SK-N-SH (cell line): Measurements from ENCODE around the gene HAGHL. TPM values are rescaled to one million over a fixed set of nuclear protein-coding genes. Genes with fewer than 3 reads are reported as not detected.
"Not testable (repeated sequence)": the region's sequence is repeated elsewhere in the genome, so short reads cannot be mapped to it uniquely, and the experiment has no call there.

Source experiments
- CTCF ChIA-PET: fragments of 300-600, 350-600 bp; formaldehyde crosslinking; extraction: SDS; loops from one replicate; lab custom pipeline; 2021; lab: Yijun Ruan, JAX
- POLR2A ChIA-PET: fragments of 350-600 bp; sonication (Branson Sonifier 250); formaldehyde crosslinking; extraction: SDS; loops from one replicate; lab custom pipeline; 2020; ENCODE audit warnings: antibody characterized with exemption, inconsistent platforms; lab: Yijun Ruan, JAX
- DNase-seq: peaks from one replicate; pipeline ENCODE4 v3.0.0; 2012
- H2AFZ ChIP-seq: fragments of 200-600 bp; sonication (generic); 2 replicates; pipeline ENCODE4 v1.8.1; 2016; ENCODE audit warnings: antibody characterized with exemption, mild to moderate bottlenecking, low read depth
- H3F3A ChIP-seq: fragments of 200-600 bp; sonication (generic); replicated peaks from 2 replicates; pipeline ENCODE3; 2016; ENCODE audit warnings: antibody characterized with exemption, mild to moderate bottlenecking; ENCODE audit not compliant: insufficient read depth
- H3K27ac ChIP-seq, 2 experiments: fragments of 200-500 bp in 1 of 2; fragments of 200-600 bp in 1 of 2; sonication (Bioruptor generic) in 1 of 2; sonication (generic), shearing (Covaris generic) in 1 of 2; 2 replicates each; pipeline versions ENCODE4 v1.5.1 to v1.6.1; 2014 to 2016; ENCODE audit warnings: low read depth in 2 of 2, inconsistent platforms in 1 of 2, low read length in 1 of 2, mild to moderate bottlenecking in 1 of 2, mixed read lengths in 1 of 2
- H3K27me3 ChIP-seq: fragments of 200-600 bp; sonication (generic), shearing (Covaris generic); 2 replicates; pipeline ENCODE4 v1.6.1; 2016; ENCODE audit warnings: mixed run types; ENCODE audit not compliant: insufficient read depth
- H3K36me3 ChIP-seq, 2 experiments: fragments of 200-500 bp in 1 of 2; fragments of 200-600 bp in 1 of 2; sonication (Bioruptor generic) in 1 of 2; sonication (generic) in 1 of 2; replicated peaks in 1 of 2; 2 replicates each; pipeline versions ENCODE3 to v1.5.1; 2014 to 2016; ENCODE audit warnings: low read length in 1 of 2, mild to moderate bottlenecking in 1 of 2; ENCODE audit not compliant: insufficient read depth in 2 of 2, control insufficient read depth in 1 of 2
- H3K4me1 ChIP-seq, 2 experiments: fragments of 200-500 bp in 1 of 2; fragments of 200-600 bp in 1 of 2; sonication (Bioruptor generic) in 1 of 2; sonication (generic), shearing (Covaris generic) in 1 of 2; 2 replicates each; pipeline versions ENCODE4 v1.5.1 to v1.6.1; 2014 to 2016; ENCODE audit warnings: low read depth in 1 of 2, low read length in 1 of 2, mixed run types in 1 of 2; ENCODE audit not compliant: insufficient read depth in 2 of 2, control insufficient read depth in 1 of 2
- H3K4me2 ChIP-seq: fragments of 200-600 bp; sonication (generic), shearing (Covaris generic); 2 replicates; pipeline ENCODE4 v1.6.1; 2017; ENCODE audit warnings: mixed run types
- H3K4me3 ChIP-seq, 2 experiments: fragments of 200-500 bp in 1 of 2; fragments of 200-600 bp in 1 of 2; sonication (Bioruptor generic) in 1 of 2; sonication (generic), shearing (Covaris generic) in 1 of 2; 2 replicates each; pipeline versions ENCODE4 v1.5.1 to v1.8.1; 2014 to 2016; ENCODE audit warnings: low read depth in 2 of 2, inconsistent platforms in 1 of 2, low read length in 1 of 2, mild to moderate bottlenecking in 1 of 2, mixed read lengths in 1 of 2, moderate library complexity in 1 of 2
- H3K79me2 ChIP-seq: fragments of 200-600 bp; sonication (generic); 2 replicates; pipeline ENCODE4 v1.8.1; 2017; ENCODE audit warnings: mild to moderate bottlenecking; ENCODE audit not compliant: insufficient read depth
- H3K9ac ChIP-seq: fragments of 200-600 bp; sonication (generic); 2 replicates; pipeline ENCODE4 v1.6.1; 2017; ENCODE audit warnings: mixed run types
- H3K9me2 ChIP-seq: fragments of 200-600 bp; sonication (generic); 2 replicates; pipeline ENCODE4 v1.6.1; 2017; ENCODE audit warnings: mixed run types
- H3K9me3 ChIP-seq: fragments of 200-600 bp; sonication (generic); 2 replicates; pipeline ENCODE4 v1.6.1; 2017; ENCODE audit warnings: mixed run types, mild to moderate bottlenecking, moderate library complexity
- H4K20me1 ChIP-seq: fragments of 200-600 bp; sonication (generic); 2 replicates; pipeline ENCODE4 v1.6.1; 2017; ENCODE audit warnings: mild to moderate bottlenecking, mixed run types; ENCODE audit not compliant: insufficient read depth
- CHD2 ChIP-seq: fragments of 150-350 bp; IDR thresholded peaks from 2 replicates; pipeline ENCODE4 v1.6.1; 2018; ENCODE audit warnings: low read length; ENCODE audit not compliant: partially characterized antibody
- FOXJ3 ChIP-seq: sonication (generic); formaldehyde crosslinking; IDR thresholded peaks from 2 replicates; pipeline ENCODE4 v1.5.1; 2020; ENCODE audit warnings: mild to moderate bottlenecking, missing genetic modification reagents
- GATA2 ChIP-seq: sonication (generic); formaldehyde crosslinking; IDR thresholded peaks from 2 replicates; pipeline ENCODE4 v1.5.0; 2020; ENCODE audit warnings: mild to moderate bottlenecking, missing genetic modification reagents
- IRF3 ChIP-seq: fragments of 150-350 bp; IDR thresholded peaks from 2 replicates; pipeline ENCODE4 v1.6.1; 2016; ENCODE audit warnings: mild to moderate bottlenecking, low read depth, low read length
- JUND ChIP-seq: IDR thresholded peaks from 2 replicates; pipeline ENCODE4 v1.4.0; 2012
- MAX ChIP-seq: IDR thresholded peaks from 2 replicates; pipeline ENCODE4 v1.4.0; 2012; ENCODE audit warnings: low read depth
- MXI1 ChIP-seq: IDR thresholded peaks from 2 replicates; pipeline ENCODE4 v1.6.1; 2012; ENCODE audit warnings: mild to moderate bottlenecking, low read depth, low read length, improper control_type of control experiment
- NFIC ChIP-seq: IDR thresholded peaks from 2 replicates; pipeline ENCODE4 v1.4.0; 2012; ENCODE audit warnings: borderline replicate concordance
- NRF1 ChIP-seq: IDR thresholded peaks from 2 replicates; pipeline ENCODE4 v1.6.1; 2012; ENCODE audit warnings: low read depth, mild to moderate bottlenecking, low read length
- PBX3 ChIP-seq: IDR thresholded peaks from 2 replicates; pipeline ENCODE4; 2012
- RCOR1 ChIP-seq: fragments of 150-350 bp; IDR thresholded peaks from 2 replicates; pipeline ENCODE4 v1.6.1; 2017; ENCODE audit warnings: antibody characterized with exemption, low read length
- RFX5 ChIP-seq: IDR thresholded peaks from 2 replicates; pipeline ENCODE4 v1.6.1; 2012; ENCODE audit warnings: mild to moderate bottlenecking, improper control_type of control experiment, low read length
- RXRA ChIP-seq: IDR thresholded peaks from 2 replicates; pipeline ENCODE4 v1.4.0; 2012; ENCODE audit warnings: low read depth, mild to moderate bottlenecking, borderline replicate concordance
- SMC3 ChIP-seq: IDR thresholded peaks from 2 replicates; pipeline ENCODE4 v1.6.1; 2012; ENCODE audit warnings: low read depth, low read length, improper control_type of control experiment
- TCF12 ChIP-seq: IDR thresholded peaks from 2 replicates; pipeline ENCODE4 v1.4.0; 2012
- TEAD4 ChIP-seq: IDR thresholded peaks from 2 replicates; pipeline ENCODE4 v1.4.0; 2012; ENCODE audit warnings: mild to moderate bottlenecking, borderline replicate concordance; ENCODE audit not compliant: insufficient read depth
- ZBTB33 ChIP-seq: IDR thresholded peaks from 2 replicates; pipeline ENCODE4 v1.4.0; 2012; ENCODE audit warnings: low read depth, borderline replicate concordance
- WGBS: methylation state at CpG from one replicate; pipeline ENCODE4 v1.1.6; 2017; ENCODE audit warnings: low lambda C conversion rate; 5-methylcytosine and 5-hydroxymethylcytosine counted together
- polyA plus RNA-seq, 3 experiments: library from polyadenylated mRNA; depleted of rRNA; stranded (reverse); fragments of >200 nt; gene quantifications; 2 replicates each; pipeline ENCODE4 v1.2.3, GENCODE V29; 2012
- TF ChIP-seq, protein P1 (sequence below): fragments of 150-350 bp; IDR thresholded peaks from 2 replicates; pipeline ENCODE4 v1.6.1; 2017; ENCODE audit warnings: antibody characterized with exemption, low read length, low read depth, borderline replicate concordance

Gene HAGHL
- polyA plus RNA-seq, 1 of the 3 experiments (the other 2 are of a cell fraction), result 65.5 TPM

GRCh38 chr16:754121-754607 lies 27.3 kb downstream of the HAGHL start:
- H3K9me3 ChIP-seq, H3K4me1 ChIP-seq, DNase-seq, H3K4me2 ChIP-seq, H2AFZ ChIP-seq, H3F3A ChIP-seq, H3K9ac ChIP-seq, H3K79me2 ChIP-seq, H3K27me3 ChIP-seq, H3K36me3 ChIP-seq, H3K27ac ChIP-seq, POLR2A ChIA-PET, H4K20me1 ChIP-seq, H3K9me2 ChIP-seq, H3K4me3 ChIP-seq: not testable (repeated sequence)
- CTCF ChIA-PET, result interaction anchor here (2.3 kb wide), 1 partner anchor 13 kb away, joined by 9 read pairs; the partner anchor contains the start of gene CIAO3
- 81% methylated on average over 10 of the region's 11 CpGs for WGBS

GRCh38 chr16:754656-755055 lies 27.8 kb downstream of the HAGHL start:
- CTCF ChIA-PET, result interaction anchor here (2.3 kb wide), 1 partner anchor 14 kb away, joined by 9 read pairs; the partner anchor contains the start of gene CIAO3
- no peaks in the 10 kb centered on the region for H3K27me3 ChIP-seq
- no peak overlapping the region for H3K27ac ChIP-seq
- H3K9ac ChIP-seq, result no peak overlapping the region
- WGBS, result 37% methylated on average over 11 of the region's 11 CpGs
- no peak overlapping the region for H3K4me3 ChIP-seq
- no peaks in the 10 kb centered on the region for H3F3A ChIP-seq
- POLR2A ChIA-PET, result no interaction called here
- no peak for DNase-seq
- no peaks in the 10 kb centered on the region for H3K36me3 ChIP-seq
- no peaks in the 10 kb centered on the region for H4K20me1 ChIP-seq
- no peaks in the 10 kb centered on the region for H3K79me2 ChIP-seq
- no peaks in the 10 kb centered on the region for H3K4me1 ChIP-seq
- TF ChIP-seq MAX (no peak), RCOR1 (no peak), JUND (no peak), CHD2 (no peak), NFIC (no peak), TCF12 (no peak), NRF1 (no peak), TEAD4 (no peak)
- no peaks in the 10 kb centered on the region for H3K9me2 ChIP-seq
- no peak overlapping the region for H3K4me2 ChIP-seq
- H3K9me3 ChIP-seq, result peaks cover 3% of the 10 kb centered on the region; the same call in 1 of the 2 replicates
- no peak overlapping the region for H2AFZ ChIP-seq

GRCh38 chr16:756428-756827 lies 29.5 kb downstream of the HAGHL start:
- Histone ChIP-seq H3K79me2 (no peaks in the 10 kb centered on the region), H3K9ac (no peak overlapping the region), H3K27ac (no peak overlapping the region), H2AFZ (no peak overlapping the region), H3F3A (no peaks in the 10 kb centered on the region), H3K9me3 (peaks cover 3% of the 10 kb centered on the region; the same call in 1 of the 2 replicates), H3K4me3 (no peak overlapping the region), H4K20me1 (no peaks in the 10 kb centered on the region), H3K36me3 (no peaks in the 10 kb centered on the region), H3K27me3 (no peaks in the 10 kb centered on the region), H3K4me1 (no peaks in the 10 kb centered on the region), H3K9me2 (no peaks in the 10 kb centered on the region), H3K4me2 (no peak overlapping the region)
- CTCF ChIA-PET, result interaction anchor here (2.3 kb wide), 1 partner anchor 15 kb away, joined by 9 read pairs; the partner anchor contains the start of gene CIAO3
- 72% methylated on average over 5 of the region's 5 CpGs for WGBS
- DNase-seq, result no peak
- POLR2A ChIA-PET, result no interaction called here
- TF ChIP-seq CHD2, result no peak
- TF ChIP-seq RFX5, result no peak
- no peak for TF ChIP-seq GATA2 (CRISPR knock-in tag)
- no peak for TF ChIP-seq IRF3
- no peak for TF ChIP-seq PBX3
- no peak for TF ChIP-seq JUND
- no peak for TF ChIP-seq SMC3
- TF ChIP-seq ZBTB33, result no peak
- no peak for TF ChIP-seq MXI1
- no peak for TF ChIP-seq RXRA
- TF ChIP-seq NRF1, result no peak
- TF ChIP-seq FOXJ3 (CRISPR knock-in tag), result no peak
- TF ChIP-seq, protein P1, sequence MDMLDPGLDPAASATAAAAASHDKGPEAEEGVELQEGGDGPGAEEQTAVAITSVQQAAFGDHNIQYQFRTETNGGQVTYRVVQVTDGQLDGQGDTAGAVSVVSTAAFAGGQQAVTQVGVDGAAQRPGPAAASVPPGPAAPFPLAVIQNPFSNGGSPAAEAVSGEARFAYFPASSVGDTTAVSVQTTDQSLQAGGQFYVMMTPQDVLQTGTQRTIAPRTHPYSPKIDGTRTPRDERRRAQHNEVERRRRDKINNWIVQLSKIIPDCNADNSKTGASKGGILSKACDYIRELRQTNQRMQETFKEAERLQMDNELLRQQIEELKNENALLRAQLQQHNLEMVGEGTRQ, result no peak
- TF ChIP-seq NFIC, result no peak
